ENCODE data around the gene MYL6.

MYL6 gene

DNA sequence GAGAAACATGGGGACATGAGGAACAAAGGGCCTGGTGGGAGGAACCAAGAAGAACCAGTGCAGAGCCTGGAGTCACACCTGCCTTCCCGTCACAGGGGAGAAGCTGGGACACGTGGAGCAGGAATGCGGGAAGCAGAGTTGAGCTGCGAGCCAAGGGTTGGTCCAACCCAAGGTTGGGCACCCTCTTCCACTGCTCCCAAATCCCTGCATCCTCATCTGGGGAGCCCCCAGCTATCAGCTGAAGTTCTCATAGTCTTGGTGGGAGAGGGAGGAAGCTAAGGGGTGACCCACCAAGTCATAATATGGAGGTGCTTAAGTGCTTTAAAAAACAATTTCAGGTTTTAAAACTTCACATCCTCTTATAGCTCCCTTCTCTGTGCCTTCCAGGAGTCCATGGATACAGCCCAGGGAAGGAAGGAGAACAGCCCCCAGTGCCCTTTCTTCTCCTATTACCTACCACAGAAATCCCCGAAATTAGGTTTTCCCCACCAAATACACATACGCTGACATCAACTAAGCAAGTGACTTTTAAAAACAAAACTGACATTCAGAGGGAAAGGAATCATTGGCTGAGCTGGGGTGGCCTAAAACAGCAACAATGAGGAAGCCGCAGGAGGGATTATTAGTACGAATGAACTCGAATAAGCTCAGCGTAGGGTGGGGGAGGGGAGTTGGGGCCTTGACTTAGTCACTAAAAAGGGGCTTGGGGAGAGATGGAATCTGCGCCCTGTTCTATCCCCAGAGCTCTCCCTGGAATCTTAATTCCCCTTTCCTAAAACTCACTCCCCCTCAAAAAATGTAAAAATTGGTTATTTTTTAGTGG is 4.5 kb downstream of the MYL6 start:
- TF ChIP-seq, protein P1, sequence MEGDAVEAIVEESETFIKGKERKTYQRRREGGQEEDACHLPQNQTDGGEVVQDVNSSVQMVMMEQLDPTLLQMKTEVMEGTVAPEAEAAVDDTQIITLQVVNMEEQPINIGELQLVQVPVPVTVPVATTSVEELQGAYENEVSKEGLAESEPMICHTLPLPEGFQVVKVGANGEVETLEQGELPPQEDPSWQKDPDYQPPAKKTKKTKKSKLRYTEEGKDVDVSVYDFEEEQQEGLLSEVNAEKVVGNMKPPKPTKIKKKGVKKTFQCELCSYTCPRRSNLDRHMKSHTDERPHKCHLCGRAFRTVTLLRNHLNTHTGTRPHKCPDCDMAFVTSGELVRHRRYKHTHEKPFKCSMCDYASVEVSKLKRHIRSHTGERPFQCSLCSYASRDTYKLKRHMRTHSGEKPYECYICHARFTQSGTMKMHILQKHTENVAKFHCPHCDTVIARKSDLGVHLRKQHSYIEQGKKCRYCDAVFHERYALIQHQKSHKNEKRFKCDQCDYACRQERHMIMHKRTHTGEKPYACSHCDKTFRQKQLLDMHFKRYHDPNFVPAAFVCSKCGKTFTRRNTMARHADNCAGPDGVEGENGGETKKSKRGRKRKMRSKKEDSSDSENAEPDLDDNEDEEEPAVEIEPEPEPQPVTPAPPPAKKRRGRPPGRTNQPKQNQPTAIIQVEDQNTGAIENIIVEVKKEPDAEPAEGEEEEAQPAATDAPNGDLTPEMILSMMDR (IDR thresholded peaks at IDR 0.05; ENCODE audit: control insufficient read depth, extremely low read depth, insufficient read depth): no peak
- H3K4me3 ChIP-seq (ENCODE audit: low read depth, low read length): no peak overlapping the region
- DNase-seq (ENCODE audit: low read depth): no peak

DNA sequence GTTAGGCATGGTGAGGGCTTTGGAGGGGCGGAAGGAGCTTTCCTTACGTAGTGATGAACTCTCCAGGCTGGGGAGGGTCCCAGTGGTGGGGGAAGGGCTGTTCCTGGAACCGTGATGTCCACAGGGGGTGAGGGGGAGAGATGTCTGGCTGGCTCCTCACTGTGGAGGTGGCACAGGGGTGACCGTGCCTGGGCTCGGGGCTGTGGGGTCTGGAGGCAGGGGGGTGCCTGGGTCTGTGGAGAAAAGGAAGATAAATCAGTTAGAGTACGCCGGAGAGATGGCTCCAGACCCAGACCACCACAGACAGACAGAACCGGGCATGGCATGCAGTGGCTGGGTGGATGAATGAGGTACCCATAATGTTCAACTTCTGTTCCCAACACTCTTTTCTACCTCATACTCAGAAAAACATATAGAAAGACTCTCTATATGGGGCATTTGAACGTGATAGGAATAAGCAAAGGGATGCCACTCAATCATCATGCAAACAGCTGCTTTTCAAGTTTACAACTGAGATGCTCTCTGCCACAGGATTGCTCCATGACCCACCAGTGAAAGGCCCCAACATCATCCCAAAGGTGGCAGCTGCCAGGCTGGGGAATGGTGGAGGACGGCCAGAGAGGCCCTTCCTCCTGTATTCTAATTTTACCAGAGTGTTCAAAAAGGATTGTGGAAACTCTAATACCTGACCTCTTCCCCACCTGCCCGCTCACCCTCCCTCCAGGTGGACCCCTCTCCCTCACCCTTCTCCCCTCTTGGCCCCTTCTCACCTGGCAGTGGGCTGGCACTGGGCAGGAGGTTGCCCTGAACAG is 5.6 kb downstream of the MYL6 start:
- DNase-seq (ENCODE audit: low read depth): no peak
- TF ChIP-seq, protein P1 (IDR thresholded peaks at IDR 0.05; ENCODE audit: control insufficient read depth, extremely low read depth, insufficient read depth): no peak
- no peak overlapping the region for H3K4me3 ChIP-seq (ENCODE audit: low read depth, low read length)

DNA sequence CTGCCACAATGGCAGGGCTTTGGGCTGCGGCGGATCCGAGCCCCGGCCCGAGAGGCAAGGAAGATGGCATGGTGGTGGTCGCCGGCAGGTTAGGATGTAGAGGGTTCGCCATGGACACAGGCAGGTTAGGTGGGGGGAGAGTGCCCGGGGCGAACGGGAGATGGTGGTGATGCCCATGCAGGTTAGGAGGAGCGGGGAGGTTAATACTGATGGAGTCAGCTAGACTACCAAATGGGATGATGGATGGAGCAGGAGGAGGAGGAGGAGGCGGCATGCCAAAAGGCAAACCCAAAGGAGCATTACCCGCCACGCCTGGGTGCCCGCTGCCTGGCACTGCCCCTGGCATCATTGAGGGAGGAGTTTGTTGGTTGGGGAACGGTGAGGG is 6.2 kb downstream of the MYL6 start:
- TF ChIP-seq, protein P1 (IDR thresholded peaks at IDR 0.05; ENCODE audit: control insufficient read depth, extremely low read depth, insufficient read depth): no peak
- no peak for DNase-seq (ENCODE audit: low read depth)

DNA sequence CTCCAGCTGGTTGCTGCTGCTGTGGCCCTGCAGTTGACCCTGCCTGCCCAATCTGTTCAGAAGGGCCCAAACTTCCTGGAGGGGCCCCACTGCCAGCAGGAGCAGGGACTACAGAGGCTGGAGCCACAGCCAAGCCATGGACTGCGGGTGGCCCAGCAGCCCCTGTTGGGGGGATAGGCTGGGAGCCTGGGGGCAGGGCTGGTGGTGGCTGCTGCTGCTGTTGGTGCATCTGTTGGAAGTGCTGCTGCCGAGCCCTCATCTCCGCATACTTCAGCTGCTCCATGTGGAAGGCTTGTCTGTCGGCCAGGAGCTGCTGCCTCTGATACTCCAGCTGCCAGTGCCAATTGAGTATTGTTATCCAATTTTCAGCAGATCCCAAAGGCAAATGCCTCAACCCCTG is 7.2 kb downstream of the MYL6 start:
- DNase-seq (ENCODE audit: low read depth): no peak
- H3K4me3 ChIP-seq (ENCODE audit: low read depth, low read length): no peak overlapping the region
- TF ChIP-seq, protein P1 (IDR thresholded peaks at IDR 0.05; ENCODE audit: control insufficient read depth, extremely low read depth, insufficient read depth): no peak

More for the DNA sequence above, 6.2 kb downstream of the MYL6 start:
- no peak overlapping the region for H3K4me3 ChIP-seq (ENCODE audit: low read depth, low read length)

DNA sequence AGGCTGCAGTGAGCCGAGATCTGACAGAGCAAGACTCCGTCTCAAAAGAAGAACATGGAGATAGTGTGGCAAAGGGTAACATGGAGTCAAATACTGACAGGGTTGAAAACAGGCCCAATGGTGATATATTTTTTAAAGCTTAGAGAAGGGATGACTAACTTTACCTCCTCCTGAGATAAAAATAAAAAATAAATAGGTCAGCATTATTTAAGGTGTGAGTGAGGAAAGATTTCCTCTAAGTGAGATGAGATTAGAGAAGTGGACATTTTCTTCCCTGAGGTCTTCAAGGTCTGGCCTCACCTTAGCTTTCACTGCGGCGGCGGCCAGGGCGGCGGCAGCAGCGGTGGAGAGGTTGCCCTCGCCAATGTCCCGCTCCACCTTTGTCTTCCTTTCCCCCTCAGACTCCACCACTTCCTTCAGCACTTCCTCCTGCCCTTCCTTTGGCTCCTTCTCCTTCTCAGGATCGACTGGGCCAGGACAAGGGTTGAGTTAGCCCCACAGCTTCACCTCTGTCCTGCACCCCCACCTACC is 11.1 kb downstream of the MYL6 start:
- no peak for DNase-seq (ENCODE audit: low read depth)
- TF ChIP-seq, protein P1 (IDR thresholded peaks at IDR 0.05; ENCODE audit: control insufficient read depth, extremely low read depth, insufficient read depth): no peak
- no peak overlapping the region for H3K4me3 ChIP-seq (ENCODE audit: low read depth, low read length)

DNA sequence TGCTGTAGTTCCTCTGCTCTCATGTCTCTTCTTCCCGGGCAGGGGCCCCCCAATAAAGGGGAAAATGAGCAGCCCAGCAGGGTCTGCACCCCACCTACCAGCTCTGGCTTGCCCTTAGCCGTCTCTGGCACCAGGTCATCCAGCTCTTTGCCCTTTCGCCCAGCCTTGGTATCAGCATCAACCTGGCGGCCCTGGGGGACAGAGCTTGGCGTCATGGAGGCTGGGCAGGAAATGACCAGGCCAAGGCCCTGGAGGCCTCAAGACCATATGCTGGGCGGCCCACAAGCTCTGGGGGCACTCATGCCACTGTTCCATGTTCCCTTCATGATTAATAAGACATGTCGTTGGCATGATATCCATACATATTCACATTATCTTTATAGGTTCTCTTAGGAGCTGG is 14.7 kb downstream of the MYL6 start:
- TF ChIP-seq, protein P1 (IDR thresholded peaks at IDR 0.05; ENCODE audit: control insufficient read depth, extremely low read depth, insufficient read depth): no peak
- no peak for DNase-seq (ENCODE audit: low read depth)
- H3K4me3 ChIP-seq (ENCODE audit: low read depth, low read length): no peak overlapping the region

Data from LNCaP clone FGC (cell line).